Measurements from ENCODE around the gene PVALB. TPM values are rescaled to one million over a fixed set of nuclear protein-coding genes. Genes with fewer than 3 reads are reported as not detected.

The PVALB gene
- total and polyA plus RNA-seq, 2 of the 4 experiments (the other 2 are of a cell fraction): not detected

GRCh38 chr22:36753120-36753802 lies 63.6 kb downstream of the PVALB start:
- Histone ChIP-seq H4K5ac (ENCODE audit: low read depth, low read length) (no peak overlapping the region), H2AFZ (replicated peaks; ENCODE audit: low read length, poor library complexity) (no peak overlapping the region), H3K4me2 (ENCODE audit: low read depth, low read length) (no peak overlapping the region), H3K14ac (replicated peaks; ENCODE audit: low read depth, low read length) (no peak overlapping the region), H3K23ac (ENCODE audit: low read depth, low read length) (no peak overlapping the region), H2AK5ac (ENCODE audit: low read depth, low read length) (no peak overlapping the region), H3K4me1 (ENCODE audit: control insufficient read depth, insufficient read depth, low read length) (no peaks in the 10 kb centered on the region), H3K36me3 (ENCODE audit: control insufficient read depth, insufficient read depth, low read length) (no peaks in the 10 kb centered on the region), H3K4me3 (ENCODE audit: insufficient read depth, low read depth, low read length) (no peak overlapping the region), H3K9me3 (ENCODE audit: control insufficient read depth, insufficient read depth, low read length) (no peaks in the 10 kb centered on the region), H2BK120ac (ENCODE audit: low read depth, low read length) (no peak overlapping the region), H3K79me1 (ENCODE audit: low read depth in 1 of 2, low read length in 2 of 2) (no peaks in the 10 kb centered on the region), H2AK9ac (replicated peaks; ENCODE audit: low read depth, low read length, poor library complexity) (no peak overlapping the region), H3K56ac (ENCODE audit: extremely low read depth, insufficient read depth, low read length) (no peak overlapping the region), H4K91ac (ENCODE audit: insufficient read depth, low read depth, low read length) (no peak overlapping the region), H3K18ac (ENCODE audit: low read depth, low read length) (no peak overlapping the region), H3K9ac (ENCODE audit: low read depth, low read length) (no peak overlapping the region), H2BK5ac (ENCODE audit: low read depth, low read length, poor library complexity, severe bottlenecking) (no peak overlapping the region), H3K27ac (ENCODE audit: insufficient read depth, low read length) (no peak overlapping the region), H2BK20ac (ENCODE audit: low read depth, low read length) (no peak overlapping the region), H3K4ac (ENCODE audit: low read depth, low read length) (no peak overlapping the region), H3K27me3 (ENCODE audit: control insufficient read depth, insufficient read depth, low read length) (peaks cover 30% of the 10 kb centered on the region), H4K20me1 (ENCODE audit: insufficient read depth, low read length) (no peaks in the 10 kb centered on the region; the same call in 1 of the 2 replicates), H4K8ac (ENCODE audit: low read depth in 2 of 2, low read length in 2 of 2) (no peak overlapping the region), H2BK15ac (ENCODE audit: low read depth, low read length) (no peak overlapping the region), H3K9me1 (ENCODE audit: insufficient read depth, low read length) (no peaks in the 10 kb centered on the region)
- DNase-seq: no peak
- BruUV-seq (replicated peaks): no TSS peak
- ATAC-seq (ENCODE audit: low read depth): no peak
- dilution Hi-C loops (cut with HindIII; ENCODE audit: low sequenced_read_pairs, unreplicated experiment): no loop called here
- WGBS, 2 experiments (ENCODE audit: extremely low coverage in 2 of 2, insufficient read length in 1 of 2): 60% methylated on average over 3 of the region's 4 CpGs; no CpG with 5 or more reads in 1 of the 2 experiments
- in situ Hi-C loops (cut with MboI; ENCODE audit: low sequenced_read_pairs): no loop called here
- intact Hi-C loops (cut with micrococcal nuclease): no loop called here
- CTCF ChIA-PET: no interaction called here
- TF ChIP-seq SMC3 (IDR thresholded peaks at IDR 0.05; ENCODE audit: low read depth, low read length): no peak
- POLR2A ChIA-PET (ENCODE audit: unreplicated experiment): no interaction called here

Other genes starting within 250 kb of the PVALB start
- not detected in 2 replicates for gene CACNG2, start 113.3 kb downstream of the PVALB start, total RNA-seq (2012; rRNA removed)
- not detected in 2 replicates for gene CACNG2, start 113.3 kb downstream of the PVALB start, polyA plus RNA-seq (2012; rRNA removed)
- 14.5 and 18.3 TPM in 2 replicates for gene IFT27, start 40.9 kb downstream of the PVALB start, total RNA-seq (2012; rRNA removed)
- 26.9 and 27.0 TPM in 2 replicates for gene IFT27, start 40.9 kb downstream of the PVALB start, polyA plus RNA-seq (2012; rRNA removed)
- gene NCF4, start 44.0 kb upstream of the PVALB start, total RNA-seq (2012; rRNA removed): not detected in 2 replicates
- not detected in 2 replicates for gene NCF4, start 44.0 kb upstream of the PVALB start, polyA plus RNA-seq (2012; rRNA removed)
- not detected in 2 replicates for gene CSF2RB, start 96.6 kb upstream of the PVALB start, total RNA-seq (2012; rRNA removed)
- not detected in 2 replicates for gene CSF2RB, start 96.6 kb upstream of the PVALB start, polyA plus RNA-seq (2012; rRNA removed)
- gene TST, start 202.4 kb upstream of the PVALB start, total RNA-seq (2012; rRNA removed): 26.9 and 31.7 TPM in 2 replicates
- gene TST, start 202.4 kb upstream of the PVALB start, polyA plus RNA-seq (2012; rRNA removed): 37.7 and 44.0 TPM in 2 replicates
- gene MPST, start 202.7 kb upstream of the PVALB start, total RNA-seq (2012; rRNA removed): 19.2 and 22.5 TPM in 2 replicates
- gene MPST, start 202.7 kb upstream of the PVALB start, polyA plus RNA-seq (2012; rRNA removed): 43.0 and 60.2 TPM in 2 replicates
- 28.3 and 29.2 TPM in 2 replicates for gene KCTD17, start 234.7 kb upstream of the PVALB start, total RNA-seq (2012; rRNA removed)
- 37.3 and 37.8 TPM in 2 replicates for gene KCTD17, start 234.7 kb upstream of the PVALB start, polyA plus RNA-seq (2012; rRNA removed)